Progenitor cell of endocrine pancreas (in vitro differentiated cells): ENCODE results near the gene TPPP3. TPM values are rescaled to one million over a fixed set of nuclear protein-coding genes. Genes with fewer than 3 reads are reported as not detected.

Source experiments
- DNase-seq: peaks from one replicate; pipeline ENCODE4 v3.0.0; 2021; ENCODE audit warnings: low spot score; ENCODE audit not compliant: unreplicated experiment
- H3K27ac Mint-ChIP-seq: 2 replicates; pipeline ENCODE4 v1.8.0; 2021; ENCODE audit warnings: mild to moderate bottlenecking, moderate library complexity, mixed read lengths
- H3K27me3 Mint-ChIP-seq: 2 replicates; pipeline ENCODE4 v1.8.0; 2021; ENCODE audit warnings: mixed read lengths
- H3K36me3 Mint-ChIP-seq: 2 replicates; pipeline ENCODE4 v1.8.0; 2022; ENCODE audit warnings: mixed read lengths; ENCODE audit not compliant: insufficient read depth
- H3K4me1 Mint-ChIP-seq: 2 replicates; pipeline ENCODE4 v1.8.0; 2021; ENCODE audit warnings: low read depth, mixed read lengths
- H3K4me3 Mint-ChIP-seq: 2 replicates; pipeline ENCODE4 v1.8.0; 2021; ENCODE audit warnings: low read depth, mild to moderate bottlenecking, moderate library complexity, mixed read lengths
- H3K9me3 Mint-ChIP-seq: 2 replicates; pipeline ENCODE4 v1.8.0; 2021; ENCODE audit warnings: low read depth, mixed read lengths
- CTCF ChIP-seq: fragments of 200-600 bp; sonication (generic); IDR thresholded peaks from one replicate; pipeline ENCODE4 v1.5.0; 2021; ENCODE audit warnings: antibody characterized with exemption, mild to moderate bottlenecking; ENCODE audit not compliant: unreplicated experiment
- total RNA-seq: library from RNA; stranded (reverse); gene quantifications from 2 replicates; pipeline ENCODE4 v1.2.1, GENCODE V29; 2021

TPPP3 gene
- total RNA-seq, 1 donor from 2014 or later: 17.5 TPM

GRCh38 chr16:67432506-67432890 lies 39.2 kb upstream of the TPPP3 start:
- Mint-ChIP-seq H3K27me3 (peaks cover 16% of the 10 kb centered on the region), H3K4me3 (peak overlapping the region; percentile 85), H3K27ac (peak overlapping the region; percentile 99), H3K9me3 (no peaks in the 10 kb centered on the region), H3K4me1 (peaks cover 15% of the 10 kb centered on the region), H3K36me3 (peaks cover 3% of the 10 kb centered on the region)
- TF ChIP-seq CTCF: no peak
- DNase-seq: no peak

- H3K9me3 Mint-ChIP-seq: no peaks in the 10 kb centered on the region
- peak overlapping the region; percentile 99 for H3K27ac Mint-ChIP-seq
- peaks cover 15% of the 10 kb centered on the region for H3K4me1 Mint-ChIP-seq
- peak; percentile 23 for DNase-seq
- no peak for TF ChIP-seq CTCF
- H3K4me3 Mint-ChIP-seq: peak overlapping the region; percentile 85
- peaks cover 20% of the 10 kb centered on the region for H3K27me3 Mint-ChIP-seq
- H3K36me3 Mint-ChIP-seq: peaks cover 1% of the 10 kb centered on the region
Measured at GRCh38 chr16:67431775-67432505, 38.6 kb upstream of the TPPP3 start.

GRCh38 chr16:67430977-67431774 lies 37.9 kb upstream of the TPPP3 start, which contains the start of gene HSD11B2:
HSD11B2 (plus strand) TSS chr16:67431121; CDS start chr16:67431249, 128 bp downstream.
- Mint-ChIP-seq H3K36me3 (no peaks in the 10 kb centered on the region), H3K4me1 (peaks cover 15% of the 10 kb centered on the region), H3K4me3 (peak within 1 kb of the TSS; percentile 85), H3K9me3 (no peaks in the 10 kb centered on the region), H3K27me3 (peaks cover 26% of the 10 kb centered on the region), H3K27ac (peak within 1 kb of the TSS; percentile 95)
- TF ChIP-seq CTCF: peak; percentile 23
- peak; percentile 56 for DNase-seq

GRCh38 chr16:67430504-67430976 lies 37.2 kb upstream of the TPPP3 start:
- peak; percentile 38 for DNase-seq
- TF ChIP-seq CTCF: no peak
- Mint-ChIP-seq H3K9me3 (no peaks in the 10 kb centered on the region), H3K27ac (peak overlapping the region; percentile 94), H3K36me3 (no peaks in the 10 kb centered on the region), H3K4me3 (peak overlapping the region; percentile 78), H3K4me1 (peaks cover 15% of the 10 kb centered on the region), H3K27me3 (peaks cover 31% of the 10 kb centered on the region)

GRCh38 chr16:67429799-67430503 lies 36.7 kb upstream of the TPPP3 start:
- Mint-ChIP-seq H3K27me3 (peaks cover 37% of the 10 kb centered on the region), H3K27ac (peak overlapping the region; percentile 94), H3K9me3 (no peaks in the 10 kb centered on the region), H3K4me1 (peaks cover 19% of the 10 kb centered on the region), H3K4me3 (peak overlapping the region; percentile 78), H3K36me3 (no peaks in the 10 kb centered on the region)
- TF ChIP-seq CTCF: no peak
- no peak for DNase-seq
